ENCODE measurements around the gene PLXNB2.

Gene PLXNB2

DNA sequence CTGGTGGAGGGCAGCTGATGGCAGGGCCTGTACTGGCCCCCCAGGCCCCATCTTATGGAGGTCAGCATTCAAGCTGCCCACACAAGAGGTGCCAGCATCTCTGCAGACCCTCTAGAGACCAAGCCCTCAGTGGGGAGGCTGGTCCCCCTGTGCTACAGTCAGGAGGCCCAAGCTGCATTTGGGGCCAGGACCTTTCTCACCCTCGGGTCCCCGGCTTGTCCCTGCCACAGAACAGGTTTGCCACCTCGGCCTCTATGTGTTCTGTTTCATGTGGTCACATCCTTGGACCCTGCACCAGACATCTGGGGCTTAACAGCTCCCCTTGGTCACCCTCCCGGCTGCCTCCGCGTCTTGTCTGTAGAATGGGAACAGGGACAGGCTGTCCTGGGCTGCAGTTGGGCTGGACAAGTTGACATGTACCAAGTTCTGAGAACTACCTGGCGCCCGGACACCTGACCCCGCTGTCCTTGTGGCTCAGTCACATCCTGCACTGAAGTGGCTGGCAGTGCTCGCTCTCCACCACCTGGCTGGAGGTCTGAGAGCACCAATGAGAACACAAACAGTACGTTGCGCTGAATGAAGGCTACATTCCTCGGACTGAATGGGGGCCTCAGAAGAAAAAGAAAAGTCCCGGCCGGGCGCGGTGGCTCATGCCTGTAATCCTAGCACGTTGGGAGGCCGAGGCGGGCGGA, 2.7 kb upstream of the PLXNB2 start:
- H3K27me3 ChIP-seq (ENCODE audit: insufficient read depth, low read length): no peaks in the 10 kb centered on the region

DNA sequence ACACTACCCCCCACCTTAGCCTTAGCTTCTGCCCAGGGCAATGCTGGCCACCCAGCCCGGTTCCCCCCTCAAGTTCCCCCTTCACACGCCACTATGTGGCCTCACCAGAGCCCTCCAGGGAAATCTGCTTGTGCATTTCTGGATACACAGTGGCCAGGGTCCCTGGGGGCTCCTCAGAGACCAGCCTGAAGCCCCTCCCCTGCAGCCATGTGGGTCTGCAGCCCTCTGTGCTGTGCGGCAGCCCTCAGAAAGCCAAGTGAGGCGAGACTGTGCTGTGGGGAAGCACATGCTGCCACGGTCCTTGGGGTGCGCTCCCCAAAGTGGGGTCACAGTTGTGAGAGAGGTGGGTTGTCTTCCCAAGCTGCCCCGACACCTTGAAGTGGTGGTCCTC, 2.1 kb upstream of the PLXNB2 start:
- Histone ChIP-seq H3K36me3 (ENCODE audit: insufficient read depth, low read length) (no peaks in the 10 kb centered on the region), H3K4me3 (ENCODE audit: low read depth, low read length) (no peak overlapping the region), H3K4me1 (ENCODE audit: control insufficient read depth, insufficient read depth, low read length, unreplicated experiment) (peaks cover 21% of the 10 kb centered on the region), H3K27ac (ENCODE audit: low read depth, low read length) (no peak overlapping the region), H3K79me2 (ENCODE audit: control insufficient read depth, insufficient read depth, low read length, unreplicated experiment) (peaks cover 10% of the 10 kb centered on the region), H2AFZ (ENCODE audit: low read length, unreplicated experiment) (no peak overlapping the region), H3K27me3 (ENCODE audit: insufficient read depth, low read length) (no peaks in the 10 kb centered on the region)

More for the DNA sequence above, 2.7 kb upstream of the PLXNB2 start:
- H2AFZ ChIP-seq (ENCODE audit: low read length, unreplicated experiment): no peak overlapping the region
- peaks cover 16% of the 10 kb centered on the region for H3K4me1 ChIP-seq (ENCODE audit: control insufficient read depth, insufficient read depth, low read length, unreplicated experiment)
- no peak overlapping the region for H3K27ac ChIP-seq (ENCODE audit: low read depth, low read length)
- peaks cover 10% of the 10 kb centered on the region for H3K79me2 ChIP-seq (ENCODE audit: control insufficient read depth, insufficient read depth, low read length, unreplicated experiment)
- H3K4me3 ChIP-seq (ENCODE audit: low read depth, low read length): no peak overlapping the region
- H3K36me3 ChIP-seq (ENCODE audit: insufficient read depth, low read length): no peaks in the 10 kb centered on the region

DNA sequence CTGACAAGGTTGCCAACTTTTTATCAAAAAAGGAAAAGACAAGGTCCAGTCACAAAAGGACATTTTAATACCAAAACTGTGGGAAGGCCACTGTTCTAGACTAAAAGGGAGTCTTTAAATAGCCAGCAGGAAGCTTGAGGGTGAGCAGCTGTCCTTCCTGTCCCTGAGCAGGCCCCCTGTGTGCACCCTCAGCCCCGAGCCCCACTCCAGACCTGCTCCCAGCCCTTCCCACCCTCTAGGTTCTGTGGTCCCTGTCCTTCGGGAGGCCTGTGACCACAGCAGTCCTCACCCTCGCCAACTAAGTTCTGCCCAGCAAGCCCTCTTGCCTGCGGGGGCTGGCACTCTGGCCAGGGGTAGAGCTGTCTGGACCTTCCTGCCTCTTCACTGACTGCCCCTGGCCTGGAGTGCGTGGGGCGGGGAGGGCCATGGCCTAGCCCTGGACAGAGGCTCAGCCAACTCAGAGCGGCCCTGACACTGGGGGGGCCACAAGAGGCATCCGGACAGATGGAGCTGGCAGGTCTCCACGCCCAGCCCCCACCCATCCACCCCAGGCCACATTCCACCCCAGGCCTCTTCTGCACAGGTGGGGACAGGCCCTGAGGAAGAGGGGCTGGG, 1.6 kb upstream of the PLXNB2 start:
- Histone ChIP-seq H3K36me3 (ENCODE audit: insufficient read depth, low read length) (no peaks in the 10 kb centered on the region), H3K27me3 (ENCODE audit: insufficient read depth, low read length) (no peaks in the 10 kb centered on the region), H3K79me2 (ENCODE audit: control insufficient read depth, insufficient read depth, low read length, unreplicated experiment) (peaks cover 13% of the 10 kb centered on the region), H3K27ac (ENCODE audit: low read depth, low read length) (peak overlapping the region; percentile 12; the same call in 1 of the 2 replicates), H3K4me1 (ENCODE audit: control insufficient read depth, insufficient read depth, low read length, unreplicated experiment) (peaks cover 24% of the 10 kb centered on the region), H2AFZ (ENCODE audit: low read length, unreplicated experiment) (no peak overlapping the region), H3K4me3 (ENCODE audit: low read depth, low read length) (no peak overlapping the region)

DNA sequence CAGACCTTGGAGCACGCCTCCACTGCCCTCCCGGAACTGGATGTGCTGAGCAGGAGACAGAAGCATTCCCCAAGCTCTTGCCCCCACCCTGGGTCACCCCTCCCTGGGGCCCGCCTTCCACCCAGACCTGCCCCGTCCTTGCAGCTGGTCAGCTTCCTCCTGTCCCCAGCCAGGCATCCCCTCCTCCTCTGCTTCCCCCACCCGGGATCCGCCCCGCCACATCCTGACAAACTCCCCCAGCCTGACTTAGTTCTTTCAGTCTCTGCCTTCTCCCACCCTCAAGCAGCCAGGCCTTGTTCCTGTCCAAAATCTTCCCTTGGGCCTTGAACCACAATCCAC, 1.1 kb upstream of the PLXNB2 start:
- no peaks in the 10 kb centered on the region for H3K36me3 ChIP-seq (ENCODE audit: insufficient read depth, low read length)
- peaks cover 18% of the 10 kb centered on the region for H3K79me2 ChIP-seq (ENCODE audit: control insufficient read depth, insufficient read depth, low read length, unreplicated experiment)
- no peak overlapping the region for H3K4me3 ChIP-seq (ENCODE audit: low read depth, low read length)
- H3K4me1 ChIP-seq (ENCODE audit: control insufficient read depth, insufficient read depth, low read length, unreplicated experiment): peaks cover 30% of the 10 kb centered on the region
- no peaks in the 10 kb centered on the region for H3K27me3 ChIP-seq (ENCODE audit: insufficient read depth, low read length)
- H2AFZ ChIP-seq (ENCODE audit: low read length, unreplicated experiment): no peak overlapping the region
- H3K27ac ChIP-seq (ENCODE audit: low read depth, low read length): peak overlapping the region; percentile 12; the same call in 1 of the 2 replicates

DNA sequence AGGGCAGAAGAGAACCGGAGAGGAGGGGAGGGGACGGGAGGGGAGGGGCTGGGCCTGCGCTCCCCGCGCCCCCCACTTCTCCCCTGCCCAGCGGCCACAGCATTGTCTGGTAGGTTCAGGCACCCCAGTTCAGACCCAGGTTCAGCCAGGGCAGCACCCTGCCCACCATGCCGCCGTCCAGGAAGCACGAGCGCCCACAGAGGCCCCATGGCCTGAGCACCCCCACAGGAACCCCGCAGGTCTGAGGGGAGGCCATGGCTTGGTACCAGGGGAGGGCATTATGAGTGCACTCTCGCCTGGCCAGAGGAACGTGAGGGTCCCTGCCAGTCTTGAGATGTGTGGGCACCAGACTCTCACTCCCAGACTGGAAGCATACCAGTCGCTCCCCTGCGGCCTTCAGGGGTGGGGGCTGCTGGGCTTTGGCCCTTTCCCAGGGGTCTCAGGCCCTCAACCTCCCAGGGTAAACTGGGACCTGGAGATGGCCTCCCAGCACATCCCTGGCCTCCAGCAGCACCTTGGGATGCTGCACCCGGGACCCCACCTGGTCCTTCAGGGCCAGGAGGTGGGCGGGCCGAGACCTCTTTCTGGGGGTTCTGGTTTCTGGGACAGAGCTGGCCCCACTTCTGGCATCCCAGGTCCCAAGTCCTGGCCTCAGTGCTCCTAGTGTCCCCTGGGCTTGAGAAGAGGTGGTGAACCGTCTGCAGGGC, 597 bp upstream of the PLXNB2 start:
- Histone ChIP-seq H3K4me3 (ENCODE audit: low read depth, low read length) (no peak overlapping the region), H3K27me3 (ENCODE audit: insufficient read depth, low read length) (no peaks in the 10 kb centered on the region), H3K4me1 (ENCODE audit: control insufficient read depth, insufficient read depth, low read length, unreplicated experiment) (peaks cover 35% of the 10 kb centered on the region), H3K27ac (ENCODE audit: low read depth, low read length) (no peak overlapping the region), H3K36me3 (ENCODE audit: insufficient read depth, low read length) (no peaks in the 10 kb centered on the region), H2AFZ (ENCODE audit: low read length, unreplicated experiment) (no peak overlapping the region), H3K79me2 (ENCODE audit: control insufficient read depth, insufficient read depth, low read length, unreplicated experiment) (peaks cover 24% of the 10 kb centered on the region)

DNA sequence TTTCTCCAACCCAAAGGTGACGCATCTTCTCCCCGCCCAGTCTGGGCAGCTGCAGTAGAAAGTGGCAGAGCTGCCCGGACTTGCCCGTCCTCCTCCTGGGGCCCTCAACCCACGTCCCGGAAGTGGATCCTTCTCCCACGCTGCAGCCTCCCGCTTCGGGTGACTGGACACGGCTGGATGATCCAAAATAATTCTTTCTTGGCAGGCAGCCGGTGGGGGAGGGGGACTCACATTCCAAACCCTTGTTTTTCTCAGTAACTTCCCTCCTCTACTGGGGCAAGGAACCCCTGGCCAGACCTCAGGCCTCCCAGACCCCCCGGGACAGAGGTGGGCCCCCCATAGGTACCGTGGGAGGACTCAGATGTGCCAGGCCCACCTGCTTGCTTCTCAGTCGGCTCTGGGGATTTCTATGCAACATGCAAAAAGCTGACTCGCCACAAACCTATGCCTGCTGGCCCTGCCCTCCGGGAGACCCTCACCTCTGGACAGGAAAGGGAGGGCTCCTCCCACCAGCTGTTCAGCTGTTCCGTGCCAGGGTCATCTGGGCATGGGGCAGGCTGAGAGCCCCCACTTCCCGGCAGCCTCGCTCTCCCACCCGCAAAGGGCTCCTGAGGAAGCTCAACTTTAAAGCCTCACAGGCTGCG, 1.4 kb downstream of the PLXNB2 start:
- Histone ChIP-seq H3K27me3 (ENCODE audit: insufficient read depth, low read length) (no peaks in the 10 kb centered on the region), H3K4me3 (ENCODE audit: low read depth, low read length) (peak overlapping the region; percentile 84), H3K36me3 (ENCODE audit: insufficient read depth, low read length) (no peaks in the 10 kb centered on the region), H3K79me2 (ENCODE audit: control insufficient read depth, insufficient read depth, low read length, unreplicated experiment) (peaks cover 43% of the 10 kb centered on the region), H3K4me1 (ENCODE audit: control insufficient read depth, insufficient read depth, low read length, unreplicated experiment) (peaks cover 55% of the 10 kb centered on the region), H3K27ac (ENCODE audit: low read depth, low read length) (peak overlapping the region; percentile 81), H2AFZ (ENCODE audit: low read length, unreplicated experiment) (no peak overlapping the region)

DNA sequence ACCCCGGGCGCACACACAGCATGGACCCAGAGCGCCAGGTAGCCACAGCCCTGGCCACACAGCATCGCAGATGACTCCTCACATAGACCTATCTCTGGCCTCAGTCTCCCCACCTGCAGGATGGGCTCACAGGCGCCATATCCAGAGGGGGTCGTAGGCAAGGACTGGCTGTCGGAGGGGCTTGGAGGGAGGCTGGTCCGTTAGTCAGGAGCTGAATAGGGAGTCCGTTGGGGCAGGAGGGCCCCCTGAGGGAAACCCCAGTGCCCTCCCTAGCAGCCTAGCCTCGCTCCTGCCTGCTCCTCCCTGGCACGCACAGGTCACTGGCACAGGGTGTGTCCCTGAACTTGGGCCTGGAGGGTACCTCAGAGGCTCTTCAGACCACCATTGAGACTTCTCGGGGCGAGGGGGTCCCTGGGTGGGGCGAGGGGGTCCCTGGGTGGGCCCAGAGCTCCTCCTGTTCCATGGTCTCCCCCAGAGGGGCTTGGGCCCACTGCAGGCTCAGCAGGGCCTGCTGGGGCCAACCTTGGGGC, 2.0 kb downstream of the PLXNB2 start:
- no peaks in the 10 kb centered on the region for H3K36me3 ChIP-seq (ENCODE audit: insufficient read depth, low read length)
- no peaks in the 10 kb centered on the region for H3K27me3 ChIP-seq (ENCODE audit: insufficient read depth, low read length)
- H3K4me3 ChIP-seq (ENCODE audit: low read depth, low read length): peak overlapping the region; percentile 84
- peaks cover 49% of the 10 kb centered on the region for H3K79me2 ChIP-seq (ENCODE audit: control insufficient read depth, insufficient read depth, low read length, unreplicated experiment)
- peaks cover 59% of the 10 kb centered on the region for H3K4me1 ChIP-seq (ENCODE audit: control insufficient read depth, insufficient read depth, low read length, unreplicated experiment)
- peak overlapping the region; percentile 81 for H3K27ac ChIP-seq (ENCODE audit: low read depth, low read length)
- H2AFZ ChIP-seq (ENCODE audit: low read length, unreplicated experiment): no peak overlapping the region

DNA sequence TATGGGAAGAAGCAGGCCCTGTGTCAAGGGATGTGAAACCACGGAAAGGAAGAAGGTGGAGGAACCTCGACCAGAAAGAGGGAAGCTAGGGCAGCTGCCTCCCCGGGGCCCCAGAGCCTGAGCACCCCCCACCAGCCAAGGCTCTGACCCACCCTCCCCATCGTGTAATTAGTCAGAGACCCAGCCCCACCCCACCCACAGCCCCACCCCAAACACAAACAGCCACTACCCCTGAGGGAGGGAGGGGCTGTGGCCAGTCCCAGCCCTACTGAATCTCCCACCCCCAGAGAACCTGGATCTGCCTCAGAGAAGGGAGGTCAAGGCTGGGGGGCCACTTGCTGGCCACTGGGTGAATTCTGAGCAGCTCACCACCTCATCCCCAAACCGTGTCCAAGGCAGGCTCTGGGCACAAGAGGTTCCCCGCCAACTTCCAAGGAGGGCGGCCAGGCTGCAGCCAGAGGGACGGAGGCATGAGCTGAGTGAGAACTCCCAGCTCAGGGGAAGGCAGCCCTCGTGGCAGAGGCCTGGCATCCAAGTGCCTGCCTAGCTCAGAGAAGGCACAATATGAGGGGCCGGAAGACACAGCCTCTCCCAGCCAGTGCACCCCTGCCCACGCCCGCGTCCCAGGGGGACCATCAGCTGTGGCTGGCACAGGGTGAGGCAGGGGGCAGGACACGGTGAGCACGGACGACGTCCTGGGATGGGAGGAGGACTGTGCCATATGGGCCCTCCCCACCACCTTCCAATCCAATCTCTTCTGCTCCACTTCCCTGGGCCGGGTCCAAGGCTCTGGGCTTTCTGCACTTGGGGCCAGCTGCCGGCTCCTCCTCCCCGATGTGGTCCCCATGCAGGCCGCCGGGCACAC, 2.7 kb downstream of the PLXNB2 start:
- Histone ChIP-seq H3K4me1 (ENCODE audit: control insufficient read depth, insufficient read depth, low read length, unreplicated experiment) (peaks cover 59% of the 10 kb centered on the region), H3K36me3 (ENCODE audit: insufficient read depth, low read length) (no peaks in the 10 kb centered on the region), H3K79me2 (ENCODE audit: control insufficient read depth, insufficient read depth, low read length, unreplicated experiment) (peaks cover 56% of the 10 kb centered on the region), H3K4me3 (ENCODE audit: low read depth, low read length) (peak overlapping the region; percentile 84), H3K27ac (ENCODE audit: low read depth, low read length) (peak overlapping the region; percentile 81), H2AFZ (ENCODE audit: low read length, unreplicated experiment) (no peak overlapping the region), H3K27me3 (ENCODE audit: insufficient read depth, low read length) (no peaks in the 10 kb centered on the region)

DNA sequence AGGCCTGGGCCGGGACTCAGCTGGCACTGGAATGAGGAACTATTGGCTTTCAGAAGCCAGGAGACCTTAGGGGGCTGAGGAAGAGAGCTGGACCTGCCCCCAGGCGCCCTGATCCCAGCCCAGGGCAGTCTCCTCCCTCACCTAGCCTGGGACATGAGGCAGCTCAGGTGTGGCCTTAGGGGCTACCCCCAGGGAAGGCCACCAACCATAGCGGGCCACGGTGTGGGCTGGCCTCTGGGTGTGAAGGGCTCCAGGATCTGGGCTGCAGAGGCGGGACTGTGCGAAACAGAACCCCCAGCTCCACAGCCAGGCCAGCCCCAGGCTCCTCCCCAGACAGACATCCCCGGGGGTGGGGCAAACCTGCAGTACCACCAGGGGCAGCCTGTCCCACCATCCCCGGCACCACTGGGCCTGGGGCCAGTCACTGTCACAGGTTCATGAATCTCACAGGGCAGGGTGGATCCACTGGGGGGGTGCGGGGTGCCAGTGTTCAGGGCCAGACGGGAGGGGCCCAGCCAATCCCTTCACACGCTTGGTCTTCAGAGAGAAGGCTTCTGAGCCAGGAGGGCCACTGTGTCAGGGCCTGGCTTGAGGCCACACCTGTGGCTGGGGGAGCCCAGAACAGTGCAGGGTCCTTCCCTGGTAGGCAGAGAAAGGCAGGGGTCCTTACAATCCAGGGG, 3.5 kb downstream of the PLXNB2 start:
- Histone ChIP-seq H2AFZ (ENCODE audit: low read length, unreplicated experiment) (no peak overlapping the region), H3K36me3 (ENCODE audit: insufficient read depth, low read length) (no peaks in the 10 kb centered on the region), H3K27ac (ENCODE audit: low read depth, low read length) (peak overlapping the region; percentile 81), H3K79me2 (ENCODE audit: control insufficient read depth, insufficient read depth, low read length, unreplicated experiment) (peaks cover 62% of the 10 kb centered on the region), H3K4me1 (ENCODE audit: control insufficient read depth, insufficient read depth, low read length, unreplicated experiment) (peaks cover 59% of the 10 kb centered on the region), H3K4me3 (ENCODE audit: low read depth, low read length) (peak overlapping the region; percentile 21; the same call in 1 of the 2 replicates), H3K27me3 (ENCODE audit: insufficient read depth, low read length) (no peaks in the 10 kb centered on the region)

Measured in ACC112 (cell line).